Lung (tissue), 12 donors: ENCODE measurements around the gene HS6ST1. TPM values are rescaled to one million over a fixed set of nuclear protein-coding genes. Genes with fewer than 3 reads are reported as not detected.

ENCODE experiments used
- ATAC-seq: fragments of 200-7000 bp; cut with Tn5 transposase; one replicate; pipeline ENCODE4 v1.9.1; 2020; ENCODE audit warnings: moderate number of reproducible peaks; ENCODE audit not compliant: insufficient read depth, low FRiP score
- DNase-seq, 3 donors: peaks; one replicate each; pipeline ENCODE4 v3.0.0-alpha.2; 2013 to 2017
- H3K27ac ChIP-seq, 2 donors: one replicate each; pipeline ENCODE4 v1.5.1; 2013; ENCODE audit warnings: mild to moderate bottlenecking in 2 of 2, moderate library complexity in 2 of 2, control low read depth in 1 of 2, inconsistent platforms in 1 of 2, low read depth in 1 of 2, low read length in 1 of 2
- H3K27me3 ChIP-seq, 3 donors: one replicate each; pipeline ENCODE4 v1.5.1; 2013; ENCODE audit warnings: low read length in 2 of 3; ENCODE audit not compliant: control insufficient read depth in 3 of 3, insufficient read depth in 3 of 3
- H3K36me3 ChIP-seq, 4 donors: one replicate each; pipeline ENCODE4 v1.5.1; 2013; ENCODE audit warnings: low read length in 4 of 4, mild to moderate bottlenecking in 1 of 4, moderate library complexity in 1 of 4; ENCODE audit not compliant: control insufficient read depth in 4 of 4, insufficient read depth in 4 of 4
- H3K4me1 ChIP-seq, 5 donors: one replicate each; pipeline ENCODE4 v1.5.1; 2013; ENCODE audit warnings: low read length in 5 of 5, mild to moderate bottlenecking in 2 of 5, moderate library complexity in 1 of 5; ENCODE audit not compliant: control insufficient read depth in 5 of 5, insufficient read depth in 5 of 5
- H3K4me3 ChIP-seq: one replicate; pipeline ENCODE4 v1.5.1; 2013; ENCODE audit warnings: mild to moderate bottlenecking, control low read depth, moderate library complexity
- H3K9ac ChIP-seq, 2 donors: one replicate each; pipeline ENCODE4 v1.5.1; 2013; ENCODE audit warnings: low read length in 2 of 2, control low read depth in 1 of 2; ENCODE audit not compliant: insufficient read depth in 1 of 2
- H3K9me3 ChIP-seq, 4 donors: one replicate each; pipeline ENCODE4 v1.5.1; 2013; ENCODE audit warnings: low read length in 3 of 4, mild to moderate bottlenecking in 1 of 4, moderate library complexity in 1 of 4; ENCODE audit not compliant: control insufficient read depth in 4 of 4, insufficient read depth in 3 of 4
- WGBS, 2 donors: extraction: QIAGEN DNeasy Blood & Tissue Kit; methylation state at CpG; one replicate each; pipeline ENCODE4 v1.1.7; 2013; 5-methylcytosine and 5-hydroxymethylcytosine counted together
- polyA plus RNA-seq, 2 donors: library from polyadenylated mRNA; stranded (reverse); fragments of 200-250 nt; gene quantifications; one replicate each; pipeline ENCODE4 v1.2.1, GENCODE V29; 2013
- total RNA-seq, 2 donors: library from RNA; depleted of rRNA in 1 of 2; stranded (reverse); fragments of >200 nt in 1 of 2; gene quantifications; one replicate each; pipeline ENCODE4 v1.2.1, GENCODE V29; 2014 to 2021
- TF ChIP-seq, protein P1 (sequence below): IDR thresholded peaks from 2 replicates; pipeline ENCODE4 v1.5.1; 2012; ENCODE audit warnings: mild to moderate bottlenecking; ENCODE audit errors: control extremely low read depth, extremely low read depth
- donor health status: control.
- donor health status: control.
- donor health status: Bipolar disorder and iron deficiency.
- donor health status: healthy.
- donor health status: DM: yes; HTN: yes; CAD: no.

HS6ST1 gene
- total and polyA plus RNA-seq, 4 donors, result 15.1 to 37.7 (median 29.1) TPM

DNA sequence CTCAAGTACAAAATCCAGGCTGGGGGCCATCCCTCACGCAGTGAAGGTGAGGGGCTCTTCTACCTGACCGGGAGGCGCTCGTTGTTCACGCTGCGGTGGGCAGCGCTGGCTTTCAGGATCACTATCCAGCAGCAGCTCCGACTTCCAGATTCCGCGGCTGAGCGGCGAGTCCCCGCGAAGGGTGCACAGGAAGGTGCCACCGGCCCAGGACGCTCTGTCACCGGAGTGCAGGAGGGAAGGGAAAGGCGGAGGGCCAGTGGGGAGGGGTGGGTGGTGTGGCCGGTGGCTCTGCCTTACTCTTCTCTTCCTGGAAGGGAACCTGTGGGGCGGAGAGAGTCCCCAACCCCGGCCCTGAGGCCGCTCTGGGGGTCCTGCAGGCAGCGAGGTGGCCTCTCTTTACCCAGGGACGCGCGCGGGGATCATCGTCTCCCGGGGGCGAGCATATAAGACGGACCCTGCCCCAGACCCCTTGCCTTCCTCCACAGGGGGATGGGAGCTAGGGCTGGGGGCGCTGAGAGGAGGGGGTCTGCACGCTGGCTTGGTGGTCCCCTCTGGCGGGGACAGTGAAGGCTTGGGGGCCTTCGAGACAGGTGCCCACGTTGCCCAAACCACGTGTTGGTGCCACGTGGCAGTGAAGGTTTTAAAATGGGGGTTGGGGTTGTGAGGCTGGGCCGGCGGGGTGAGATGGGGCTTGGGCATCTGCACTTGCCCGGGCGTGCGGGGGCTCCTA, 26.9 kb upstream of the HS6ST1 start:
- peaks cover 0 to 5% (median 0%) of the 10 kb centered on the region in 4 donors for H3K9me3 ChIP-seq
- no peaks in the 10 kb centered on the region for H3K27me3 ChIP-seq
- H3K4me3 ChIP-seq, result no peak overlapping the region
- TF ChIP-seq, protein P1, sequence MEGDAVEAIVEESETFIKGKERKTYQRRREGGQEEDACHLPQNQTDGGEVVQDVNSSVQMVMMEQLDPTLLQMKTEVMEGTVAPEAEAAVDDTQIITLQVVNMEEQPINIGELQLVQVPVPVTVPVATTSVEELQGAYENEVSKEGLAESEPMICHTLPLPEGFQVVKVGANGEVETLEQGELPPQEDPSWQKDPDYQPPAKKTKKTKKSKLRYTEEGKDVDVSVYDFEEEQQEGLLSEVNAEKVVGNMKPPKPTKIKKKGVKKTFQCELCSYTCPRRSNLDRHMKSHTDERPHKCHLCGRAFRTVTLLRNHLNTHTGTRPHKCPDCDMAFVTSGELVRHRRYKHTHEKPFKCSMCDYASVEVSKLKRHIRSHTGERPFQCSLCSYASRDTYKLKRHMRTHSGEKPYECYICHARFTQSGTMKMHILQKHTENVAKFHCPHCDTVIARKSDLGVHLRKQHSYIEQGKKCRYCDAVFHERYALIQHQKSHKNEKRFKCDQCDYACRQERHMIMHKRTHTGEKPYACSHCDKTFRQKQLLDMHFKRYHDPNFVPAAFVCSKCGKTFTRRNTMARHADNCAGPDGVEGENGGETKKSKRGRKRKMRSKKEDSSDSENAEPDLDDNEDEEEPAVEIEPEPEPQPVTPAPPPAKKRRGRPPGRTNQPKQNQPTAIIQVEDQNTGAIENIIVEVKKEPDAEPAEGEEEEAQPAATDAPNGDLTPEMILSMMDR, result no peak
- H3K4me1 ChIP-seq, result peaks cover 6 to 25% (median 12%) of the 10 kb centered on the region in 5 donors
- H3K9ac ChIP-seq, result no peak overlapping the region
- ATAC-seq (no peak), DNase-seq (no peak)
- no peaks in the 10 kb centered on the region for H3K36me3 ChIP-seq
- no peak overlapping the region for H3K27ac ChIP-seq
- WGBS, 2 donors, result 95 to 97% methylated on average over 41 to 43 of the region's 43 CpGs

DNA sequence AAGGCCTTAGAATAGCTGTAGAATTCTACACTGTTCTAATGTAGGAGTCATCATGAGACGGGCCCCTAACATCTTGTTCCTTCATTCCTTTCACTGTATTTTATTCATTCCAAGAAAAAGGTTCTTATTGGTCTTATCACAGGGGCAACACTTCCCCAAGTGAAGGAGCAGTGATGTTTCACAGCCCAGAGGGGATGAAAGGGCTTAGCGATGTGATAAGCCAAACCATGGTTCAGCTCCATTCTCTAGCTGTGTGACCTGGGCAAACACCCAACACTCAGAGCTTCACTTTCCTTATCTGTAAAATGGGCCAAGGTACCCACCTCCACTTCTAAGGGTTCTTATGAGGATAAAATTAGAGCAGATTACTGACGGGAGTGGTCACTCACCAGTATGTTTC, 25.4 kb upstream of the HS6ST1 start:
- peaks cover 6 to 21% (median 12%) of the 10 kb centered on the region in 5 donors for H3K4me1 ChIP-seq
- no peaks in the 10 kb centered on the region for H3K36me3 ChIP-seq
- H3K27ac ChIP-seq, result no peak overlapping the region
- WGBS, 2 donors, result 93 to 94% methylated on average over 3 of the region's 3 CpGs
- H3K27me3 ChIP-seq, result no peaks in the 10 kb centered on the region
- DNase-seq, result no peak
- no peak overlapping the region for H3K9ac ChIP-seq
- H3K9me3 ChIP-seq, result peaks cover 0 to 5% (median under 1%) of the 10 kb centered on the region in 4 donors
- TF ChIP-seq, protein P1, result no peak
- ATAC-seq, result no peak
- no peak overlapping the region for H3K4me3 ChIP-seq

DNA sequence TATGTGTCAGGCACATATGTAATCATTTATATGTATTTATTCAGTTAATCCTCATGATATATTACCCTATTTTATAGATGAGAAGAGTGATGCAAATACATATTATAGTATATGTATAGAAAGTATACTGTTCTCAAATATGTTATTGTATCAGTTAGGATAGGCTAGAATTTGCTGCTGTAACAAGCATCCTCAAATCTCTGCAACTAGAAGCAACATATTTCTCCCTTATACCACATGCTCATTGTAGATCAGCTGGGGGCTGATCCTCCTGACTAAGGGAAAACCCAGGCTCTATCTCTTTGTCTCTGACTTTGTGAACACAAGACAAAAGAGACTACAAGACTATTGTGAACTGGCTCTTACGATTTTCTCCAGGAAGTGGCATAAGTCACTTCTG, 24.8 kb upstream of the HS6ST1 start:
- Histone ChIP-seq H3K27ac (no peak overlapping the region), H3K36me3 (no peaks in the 10 kb centered on the region), H3K4me1 (peaks cover 6 to 15% (median 10%) of the 10 kb centered on the region in 5 donors), H3K4me3 (no peak overlapping the region), H3K9me3 (peaks cover 0 to 5% (median under 1%) of the 10 kb centered on the region in 4 donors), H3K9ac (no peak overlapping the region), H3K27me3 (no peaks in the 10 kb centered on the region)
- WGBS, 2 donors, result 78 to 79% methylated on average over 1 of the region's 1 CpG
- TF ChIP-seq, protein P1, result no peak
- DNase-seq (no peak), ATAC-seq (no peak)
